Esophagus squamous epithelium (tissue), 4 donors: ENCODE measurements around the gene GP1BB.

ENCODE experiments used
- POLR2A ChIP-seq, 4 donors: fragments of 450-650 bp; IDR thresholded peaks; one replicate each; pipeline ENCODE4 v1.6.1; 2017; ENCODE audit warnings: antibody characterized with exemption in 4 of 4, mild to moderate bottlenecking in 4 of 4, moderate library complexity in 3 of 4
- TF ChIP-seq, protein P1 (sequence below), 6 experiments: fragments of 450-650 bp in 4 of 6; fragments of 200-600 bp in 2 of 6; sonication (generic) in 2 of 6; IDR thresholded peaks; one replicate each; pipeline ENCODE4 v1.5.1; 2016 to 2019; ENCODE audit warnings: antibody characterized with exemption in 6 of 6, mild to moderate bottlenecking in 4 of 6, moderate library complexity in 4 of 6

DNA sequence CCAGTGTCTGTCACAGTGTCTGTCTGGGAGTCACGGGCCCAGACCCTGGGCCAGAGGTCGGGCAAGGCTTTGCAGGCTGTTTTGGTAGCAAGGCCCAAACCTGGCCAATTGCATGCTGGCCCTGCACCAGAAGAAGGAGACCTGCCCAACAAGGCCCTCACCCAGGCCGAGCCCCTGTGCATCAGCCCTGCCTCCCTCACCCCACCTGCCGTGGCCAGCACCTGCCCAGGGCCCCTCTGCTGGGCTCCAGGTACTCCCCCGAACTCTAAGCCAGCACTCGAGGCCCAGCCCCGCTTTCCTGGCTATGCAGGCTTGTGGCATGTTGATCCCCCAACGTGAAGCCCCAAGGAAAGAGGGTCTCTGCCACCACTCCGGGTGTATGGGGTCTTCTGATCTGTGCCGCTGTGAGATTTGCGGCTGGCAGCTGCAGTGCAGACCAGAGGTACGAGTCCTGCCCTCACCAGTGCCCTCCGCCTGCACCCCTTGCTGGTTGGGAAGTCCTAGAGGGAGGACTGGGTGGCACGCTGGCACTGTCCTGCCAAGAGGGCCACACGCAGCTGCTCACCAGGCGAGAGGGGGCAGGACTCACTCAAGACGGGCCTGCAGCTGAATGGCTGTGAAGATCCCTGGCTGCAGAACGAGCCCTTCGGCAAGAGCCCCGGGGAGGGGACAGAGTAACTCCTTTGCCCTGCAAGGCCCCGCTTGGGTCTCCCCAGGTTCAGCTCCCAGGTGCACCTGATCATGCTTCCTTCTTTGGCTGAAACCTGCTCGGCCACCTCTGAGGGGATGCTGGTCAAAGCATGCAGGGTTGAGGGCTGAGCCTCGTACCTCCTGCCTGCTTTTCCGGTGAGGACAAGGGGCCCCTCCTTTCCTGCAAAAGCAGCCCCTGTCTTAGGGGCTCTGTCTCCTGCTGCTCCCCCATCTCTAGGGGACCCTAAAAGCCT lies 15.7 kb upstream of the GP1BB start:
- no peak for TF ChIP-seq POLR2A (IDR thresholded peaks at IDR 0.05)
- TF ChIP-seq, protein P1, sequence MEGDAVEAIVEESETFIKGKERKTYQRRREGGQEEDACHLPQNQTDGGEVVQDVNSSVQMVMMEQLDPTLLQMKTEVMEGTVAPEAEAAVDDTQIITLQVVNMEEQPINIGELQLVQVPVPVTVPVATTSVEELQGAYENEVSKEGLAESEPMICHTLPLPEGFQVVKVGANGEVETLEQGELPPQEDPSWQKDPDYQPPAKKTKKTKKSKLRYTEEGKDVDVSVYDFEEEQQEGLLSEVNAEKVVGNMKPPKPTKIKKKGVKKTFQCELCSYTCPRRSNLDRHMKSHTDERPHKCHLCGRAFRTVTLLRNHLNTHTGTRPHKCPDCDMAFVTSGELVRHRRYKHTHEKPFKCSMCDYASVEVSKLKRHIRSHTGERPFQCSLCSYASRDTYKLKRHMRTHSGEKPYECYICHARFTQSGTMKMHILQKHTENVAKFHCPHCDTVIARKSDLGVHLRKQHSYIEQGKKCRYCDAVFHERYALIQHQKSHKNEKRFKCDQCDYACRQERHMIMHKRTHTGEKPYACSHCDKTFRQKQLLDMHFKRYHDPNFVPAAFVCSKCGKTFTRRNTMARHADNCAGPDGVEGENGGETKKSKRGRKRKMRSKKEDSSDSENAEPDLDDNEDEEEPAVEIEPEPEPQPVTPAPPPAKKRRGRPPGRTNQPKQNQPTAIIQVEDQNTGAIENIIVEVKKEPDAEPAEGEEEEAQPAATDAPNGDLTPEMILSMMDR (IDR thresholded peaks at IDR 0.05) = no peak
